ENCODE measurements around the gene SYNJ2BP.

SYNJ2BP gene

DNA sequence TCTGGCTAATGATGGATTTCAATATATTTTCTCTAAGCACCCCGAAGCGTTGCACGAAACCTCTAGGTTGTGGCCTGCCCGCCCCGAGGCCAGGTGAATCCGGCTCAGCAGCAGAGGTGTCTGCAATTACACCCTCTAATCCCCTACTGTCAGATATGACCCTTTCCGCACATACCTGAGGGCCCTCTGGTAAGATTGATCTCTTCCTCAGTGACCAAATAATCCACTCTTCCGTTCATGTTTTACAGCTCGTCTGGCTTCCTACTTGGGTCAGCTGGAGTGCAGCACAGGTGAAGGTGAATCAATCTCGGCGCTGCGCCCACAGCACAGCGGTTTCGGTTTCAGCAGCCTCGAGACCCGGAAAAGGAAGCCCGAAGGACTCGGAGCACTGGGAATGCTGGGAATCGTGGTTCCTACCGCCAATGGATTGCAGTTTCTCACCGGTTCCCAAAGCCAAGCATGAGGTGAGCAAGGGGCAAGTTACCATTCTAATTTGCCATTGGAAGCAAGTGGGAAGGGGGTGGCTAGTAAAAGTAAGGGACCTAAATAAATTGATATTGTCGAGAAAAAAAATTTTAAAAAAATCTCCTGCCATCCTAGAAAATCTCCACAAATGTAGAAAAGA is at the start of gene SYNJ2BP:
SYNJ2BP (minus strand) TSS at position 366 of the 625 bp plus-strand sequence; CDS start at position 239, 127 bp downstream.
- no peaks in the 10 kb centered on the region for H3K9me3 Mint-ChIP-seq
- H3K27me3 Mint-ChIP-seq (ENCODE audit: low read depth, poor library complexity), result no peaks in the 10 kb centered on the region
- H3K4me3 Mint-ChIP-seq, result peak within 1 kb of the TSS; percentile 99
- peaks cover 3% of the 10 kb centered on the region for H3K36me3 Mint-ChIP-seq (ENCODE audit: low read depth)
- H3K27ac Mint-ChIP-seq, result peak within 1 kb of the TSS; percentile 59
- H3K4me1 Mint-ChIP-seq, result peaks cover 18% of the 10 kb centered on the region
- TF ChIP-seq CTCF (IDR thresholded peaks at IDR 0.05), result no peak
- DNase-seq, result peak; percentile 43

GRCh38 chr14:70454731-70455130 is 37.8 kb upstream of the SYNJ2BP start:
- TF ChIP-seq CTCF (IDR thresholded peaks at IDR 0.05), result no peak
- DNase-seq, result no peak

DNA sequence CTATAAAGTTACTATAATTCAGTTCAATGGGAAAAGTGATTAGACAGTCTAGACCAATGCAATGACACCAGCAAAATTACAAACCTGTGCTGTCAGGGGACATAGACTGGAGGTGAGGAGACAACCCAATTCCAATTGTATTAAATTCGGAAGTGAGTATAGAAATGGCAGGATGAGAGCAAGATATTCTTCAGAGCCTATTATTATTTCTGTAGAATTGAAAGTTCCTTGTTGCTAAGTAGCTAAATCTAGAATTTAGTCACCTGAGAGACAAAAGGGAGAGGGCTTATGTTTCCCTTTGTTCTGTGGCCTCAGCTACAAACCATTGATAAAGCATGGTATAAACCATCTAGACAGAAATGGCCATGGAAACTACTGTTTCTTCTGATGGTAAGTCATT is 35.0 kb upstream of the SYNJ2BP start, which contains the start of gene ADAM21:
ADAM21 (plus strand) TSS at position 301 of the 400 bp plus-strand sequence. CDS start 5,326 bp downstream, outside the sequence.
- no peak within 1 kb of the TSS for H3K4me3 Mint-ChIP-seq
- TF ChIP-seq CTCF (IDR thresholded peaks at IDR 0.05), result no peak
- H3K9me3 Mint-ChIP-seq, result peaks cover 21% of the 10 kb centered on the region
- H3K36me3 Mint-ChIP-seq (ENCODE audit: low read depth), result peaks cover 13% of the 10 kb centered on the region
- no peak for DNase-seq
- H3K4me1 Mint-ChIP-seq, result peaks cover 12% of the 10 kb centered on the region
- H3K27me3 Mint-ChIP-seq (ENCODE audit: low read depth, poor library complexity), result peaks cover 4% of the 10 kb centered on the region
- H3K27ac Mint-ChIP-seq, result no peak within 1 kb of the TSS

More at GRCh38 chr14:70454731-70455130, 37.8 kb upstream of the SYNJ2BP start:
- no peak overlapping the region for H3K27ac Mint-ChIP-seq
- H3K9me3 Mint-ChIP-seq, result no peaks in the 10 kb centered on the region
- no peak overlapping the region for H3K4me3 Mint-ChIP-seq
- H3K36me3 Mint-ChIP-seq (ENCODE audit: low read depth), result no peaks in the 10 kb centered on the region
- peaks cover 3% of the 10 kb centered on the region for H3K4me1 Mint-ChIP-seq
- peaks cover under 1% of the 10 kb centered on the region for H3K27me3 Mint-ChIP-seq (ENCODE audit: low read depth, poor library complexity)

- peaks cover 12% of the 10 kb centered on the region for H3K4me1 Mint-ChIP-seq
- no peak for TF ChIP-seq CTCF (IDR thresholded peaks at IDR 0.05)
- H3K27me3 Mint-ChIP-seq (ENCODE audit: low read depth, poor library complexity), result peaks cover 4% of the 10 kb centered on the region
- peaks cover 30% of the 10 kb centered on the region for H3K36me3 Mint-ChIP-seq (ENCODE audit: low read depth)
- H3K4me3 Mint-ChIP-seq, result no peak overlapping the region
- peak overlapping the region; percentile 92 for H3K27ac Mint-ChIP-seq
- DNase-seq, result no peak
- H3K9me3 Mint-ChIP-seq, result peaks cover 51% of the 10 kb centered on the region
These were observed 31.9 kb upstream of the SYNJ2BP start for GRCh38 chr14:70448633-70449340.

- H3K9me3 Mint-ChIP-seq, result peaks cover 77% of the 10 kb centered on the region
- DNase-seq, result no peak
- H3K36me3 Mint-ChIP-seq (ENCODE audit: low read depth), result peaks cover 37% of the 10 kb centered on the region
- no peak overlapping the region for H3K27ac Mint-ChIP-seq
- no peaks in the 10 kb centered on the region for H3K27me3 Mint-ChIP-seq (ENCODE audit: low read depth, poor library complexity)
- H3K4me1 Mint-ChIP-seq, result no peaks in the 10 kb centered on the region
- H3K4me3 Mint-ChIP-seq, result no peak overlapping the region
- TF ChIP-seq CTCF (IDR thresholded peaks at IDR 0.05), result no peak
These were observed 25.9 kb upstream of the SYNJ2BP start for GRCh38 chr14:70442750-70443149.

Data from nephron progenitor cell (in vitro differentiated cells).